Measurements from ENCODE around the gene AGRP. TPM values are rescaled to one million over a fixed set of nuclear protein-coding genes. Genes with fewer than 3 reads are reported as not detected.

The AGRP gene
- total and polyA plus RNA-seq, 5 donors = not detected

- Histone ChIP-seq H3K4me1 (ENCODE audit: control insufficient read depth, insufficient read depth, low read length) (peaks cover 6% of the 10 kb centered on the region), H3K4me3 (ENCODE audit: low read length) (no peak overlapping the region), H3K9me3 (ENCODE audit: control insufficient read depth, low read length) (no peaks in the 10 kb centered on the region), H3K27me3 (ENCODE audit: control insufficient read depth, insufficient read depth) (no peaks in the 10 kb centered on the region), H3K27ac (ENCODE audit: low read length) (no peak overlapping the region)
- no peak for DNase-seq
- 93% methylated on average over 8 of the region's 8 CpGs for WGBS
- ATAC-seq = no peak
- intact Hi-C loops (cut with DNase I) = no loop called here
Observed at GRCh38 chr16:67477960-67478554, 5.3 kb downstream of the AGRP start.

GRCh38 chr16:67474551-67475455 lies 8.5 kb downstream of the AGRP start:
- H3K4me1 ChIP-seq (ENCODE audit: control insufficient read depth, insufficient read depth, low read length) = peaks cover 11% of the 10 kb centered on the region
- no peaks in the 10 kb centered on the region for H3K27me3 ChIP-seq (ENCODE audit: control insufficient read depth, insufficient read depth)
- H3K27ac ChIP-seq (ENCODE audit: low read length) = no peak overlapping the region
- WGBS = 85% methylated on average over 11 of the region's 11 CpGs
- ATAC-seq = no peak
- no peak overlapping the region for H3K4me3 ChIP-seq (ENCODE audit: low read length)
- intact Hi-C loops (cut with DNase I) = no loop called here
- no peaks in the 10 kb centered on the region for H3K9me3 ChIP-seq (ENCODE audit: control insufficient read depth, low read length)
- DNase-seq = peak in 1 of 3 donors; percentile 61

- Histone ChIP-seq H3K27ac (ENCODE audit: low read length) (no peak overlapping the region), H3K4me3 (ENCODE audit: low read length) (no peak overlapping the region), H3K4me1 (ENCODE audit: control insufficient read depth, insufficient read depth, low read length) (peaks cover 12% of the 10 kb centered on the region), H3K27me3 (ENCODE audit: control insufficient read depth, insufficient read depth) (no peaks in the 10 kb centered on the region), H3K9me3 (ENCODE audit: control insufficient read depth, low read length) (no peaks in the 10 kb centered on the region)
- intact Hi-C loops (cut with DNase I) = no loop called here
- ATAC-seq (no peak), DNase-seq (peak in 1 of 3 donors; percentile 9)
- WGBS = 96% methylated on average over 6 of the region's 6 CpGs
Observed at GRCh38 chr16:67471758-67472384, 11.5 kb downstream of the AGRP start.

- intact Hi-C loops (cut with DNase I) = no loop called here
- DNase-seq (peak; percentile 88 to 95 (median 94)), ATAC-seq (peak; percentile 77 to 91)
- Histone ChIP-seq H3K4me3 (ENCODE audit: low read length) (no peak overlapping the region), H3K27ac (ENCODE audit: low read length) (no peak overlapping the region), H3K4me1 (ENCODE audit: control insufficient read depth, insufficient read depth, low read length) (peaks cover 14% of the 10 kb centered on the region), H3K27me3 (ENCODE audit: control insufficient read depth, insufficient read depth) (no peaks in the 10 kb centered on the region), H3K9me3 (ENCODE audit: control insufficient read depth, low read length) (no peaks in the 10 kb centered on the region)
- 22% methylated on average over 7 of the region's 7 CpGs for WGBS
Observed at GRCh38 chr16:67470359-67470758, 13.0 kb downstream of the AGRP start.

- ATAC-seq = no peak
- DNase-seq = peak in 1 of 3 donors; percentile 31
- Histone ChIP-seq H3K27ac (ENCODE audit: low read length) (no peak overlapping the region), H3K27me3 (ENCODE audit: control insufficient read depth, insufficient read depth) (no peaks in the 10 kb centered on the region), H3K9me3 (ENCODE audit: control insufficient read depth, low read length) (no peaks in the 10 kb centered on the region), H3K4me3 (ENCODE audit: low read length) (no peak overlapping the region), H3K4me1 (ENCODE audit: control insufficient read depth, insufficient read depth, low read length) (peaks cover 11% of the 10 kb centered on the region)
- intact Hi-C loops (cut with DNase I) = loop anchor here in 3 of 4 donors (5.0 kb wide), 1 partner anchor 41 kb away; no protein-coding TSS in a partner anchor
- 81% methylated on average over 5 of the region's 5 CpGs for WGBS
Observed at GRCh38 chr16:67468731-67469130, 14.6 kb downstream of the AGRP start.

GRCh38 chr16:67466581-67466980 lies 16.8 kb downstream of the AGRP start:
- 81% methylated on average over 6 of the region's 6 CpGs for WGBS
- H3K27ac ChIP-seq (ENCODE audit: low read length) = no peak overlapping the region
- DNase-seq = peak in 1 of 3 donors; percentile 3
- intact Hi-C loops (cut with DNase I) = loop anchor here in 3 of 4 donors (5.0 kb wide), 1 partner anchor 39 kb away; no protein-coding TSS in a partner anchor
- no peaks in the 10 kb centered on the region for H3K9me3 ChIP-seq (ENCODE audit: control insufficient read depth, low read length)
- H3K4me3 ChIP-seq (ENCODE audit: low read length) = no peak overlapping the region
- H3K4me1 ChIP-seq (ENCODE audit: control insufficient read depth, insufficient read depth, low read length) = peaks cover 11% of the 10 kb centered on the region
- H3K27me3 ChIP-seq (ENCODE audit: control insufficient read depth, insufficient read depth) = no peaks in the 10 kb centered on the region
- no peak for ATAC-seq

GRCh38 chr16:67464565-67464964 lies 18.8 kb downstream of the AGRP start:
- Histone ChIP-seq H3K9me3 (ENCODE audit: control insufficient read depth, low read length) (no peaks in the 10 kb centered on the region), H3K27ac (ENCODE audit: low read length) (no peak overlapping the region), H3K27me3 (ENCODE audit: control insufficient read depth, insufficient read depth) (no peaks in the 10 kb centered on the region), H3K4me3 (ENCODE audit: low read length) (no peak overlapping the region), H3K4me1 (ENCODE audit: control insufficient read depth, insufficient read depth, low read length) (peaks cover 18% of the 10 kb centered on the region)
- DNase-seq (peak in 2 of 3 donors; percentile 10 to 22), ATAC-seq (no peak)
- WGBS = 84% methylated on average over 2 of the region's 2 CpGs
- intact Hi-C loops (cut with DNase I) = no loop called here

GRCh38 chr16:67463691-67464090 lies 19.7 kb downstream of the AGRP start:
- WGBS = 92% methylated on average over 4 of the region's 4 CpGs
- H3K9me3 ChIP-seq (ENCODE audit: control insufficient read depth, low read length) = no peaks in the 10 kb centered on the region
- H3K27me3 ChIP-seq (ENCODE audit: control insufficient read depth, insufficient read depth) = no peaks in the 10 kb centered on the region
- intact Hi-C loops (cut with DNase I) = no loop called here
- H3K4me1 ChIP-seq (ENCODE audit: control insufficient read depth, insufficient read depth, low read length) = peaks cover 23% of the 10 kb centered on the region
- no peak for ATAC-seq
- no peak overlapping the region for H3K27ac ChIP-seq (ENCODE audit: low read length)
- H3K4me3 ChIP-seq (ENCODE audit: low read length) = no peak overlapping the region
- peak in 2 of 3 donors; percentile 31 for DNase-seq

GRCh38 chr16:67463059-67463458 lies 20.3 kb downstream of the AGRP start:
- WGBS = 85% methylated on average over 5 of the region's 5 CpGs
- Histone ChIP-seq H3K4me3 (ENCODE audit: low read length) (no peak overlapping the region), H3K27ac (ENCODE audit: low read length) (no peak overlapping the region), H3K9me3 (ENCODE audit: control insufficient read depth, low read length) (no peaks in the 10 kb centered on the region), H3K4me1 (ENCODE audit: control insufficient read depth, insufficient read depth, low read length) (peaks cover 29% of the 10 kb centered on the region), H3K27me3 (ENCODE audit: control insufficient read depth, insufficient read depth) (no peaks in the 10 kb centered on the region)
- intact Hi-C loops (cut with DNase I) = no loop called here
- DNase-seq (peak in 2 of 3 donors; percentile 6), ATAC-seq (no peak)

- DNase-seq (peak in 1 of 3 donors; percentile 46), ATAC-seq (no peak)
- WGBS = 93% methylated on average over 5 of the region's 5 CpGs
- Histone ChIP-seq H3K4me1 (ENCODE audit: control insufficient read depth, insufficient read depth, low read length) (peaks cover 37% of the 10 kb centered on the region), H3K9me3 (ENCODE audit: control insufficient read depth, low read length) (no peaks in the 10 kb centered on the region), H3K27me3 (ENCODE audit: control insufficient read depth, insufficient read depth) (no peaks in the 10 kb centered on the region), H3K4me3 (ENCODE audit: low read length) (no peak overlapping the region), H3K27ac (ENCODE audit: low read length) (no peak overlapping the region)
- intact Hi-C loops (cut with DNase I) = no loop called here
Observed at GRCh38 chr16:67462279-67462655, 21.1 kb downstream of the AGRP start.
